Measurements from ENCODE around the gene PBX2. TPM values are rescaled to one million over a fixed set of nuclear protein-coding genes. Genes with fewer than 3 reads are reported as not detected.
"Not testable (repeated sequence)": the region's sequence is repeated elsewhere in the genome, so short reads cannot be mapped to it uniquely, and the experiment has no call there.

PBX2 gene
- total and polyA plus RNA-seq, 4 experiments from 2014 or later, result 0.57 to 192 (median 94.7) TPM

- Histone ChIP-seq H3K27me3 (ENCODE audit: insufficient read depth, low read length) (no peaks in the 10 kb centered on the region), H3K27ac (ENCODE audit: low read depth, low read length) (no peak overlapping the region), H3K9me3 (ENCODE audit: control insufficient read depth in 1 of 2, low read length in 2 of 2) (no peaks in the 10 kb centered on the region), H3K4me1 (ENCODE audit: insufficient read depth, low read length) (no peaks in the 10 kb centered on the region), H3K36me3 (ENCODE audit: insufficient read depth, low read length) (no peaks in the 10 kb centered on the region), H3K4me3 (ENCODE audit: low read length in 2 of 2) (no peak overlapping the region)
- intact Hi-C loops (cut with micrococcal nuclease), result no loop called here
- Mint-ChIP-seq H3K9me3 (no peaks in the 10 kb centered on the region), H3K4me3 (no peak overlapping the region), H3K27ac (peak overlapping the region in 1 of 7 donors; percentile 6), H3K4me1 (peaks cover 0 to 6% (median 0%) of the 10 kb centered on the region in 4 donors), H3K36me3 (no peaks in the 10 kb centered on the region), H3K27me3 (no peaks in the 10 kb centered on the region)
- ChIA-PET POLR2A (ENCODE audit: partially characterized antibody) (interaction anchor here (1.4 kb wide), 1 partner anchor 18 kb away, joined by 3 read pairs; no protein-coding TSS in a partner anchor), CTCF (ENCODE audit: partially characterized antibody) (no interaction called here)
- DNase-seq, result no peak
Measured at GRCh38 chr6:32213649-32214048, 23.6 kb upstream of the PBX2 start.

- ChIA-PET POLR2A (ENCODE audit: partially characterized antibody) (interaction anchor here (1.4 kb wide), 1 partner anchor 17 kb away, joined by 3 read pairs; no protein-coding TSS in a partner anchor), CTCF (ENCODE audit: partially characterized antibody) (no interaction called here)
- Histone ChIP-seq H3K36me3 (ENCODE audit: insufficient read depth, low read length) (no peaks in the 10 kb centered on the region), H3K4me1 (ENCODE audit: insufficient read depth, low read length) (no peaks in the 10 kb centered on the region), H3K27me3 (ENCODE audit: insufficient read depth, low read length) (no peaks in the 10 kb centered on the region), H3K4me3 (ENCODE audit: low read length in 2 of 2) (no peak overlapping the region), H3K9me3 (ENCODE audit: control insufficient read depth in 1 of 2, low read length in 2 of 2) (no peaks in the 10 kb centered on the region), H3K27ac (ENCODE audit: low read depth, low read length) (no peak overlapping the region)
- Mint-ChIP-seq H3K4me1 (peaks cover 0 to 6% (median 0%) of the 10 kb centered on the region in 4 donors), H3K4me3 (no peak overlapping the region), H3K9me3 (no peaks in the 10 kb centered on the region), H3K36me3 (no peaks in the 10 kb centered on the region), H3K27me3 (no peaks in the 10 kb centered on the region), H3K27ac (peak overlapping the region in 4 of 7 donors; percentile 23 to 52 (median 37))
- intact Hi-C loops (cut with micrococcal nuclease), result no loop called here
- no peak for DNase-seq
Measured at GRCh38 chr6:32212076-32212760, 22.2 kb upstream of the PBX2 start.

- H3K4me3 Mint-ChIP-seq; H3K4me3 ChIP-seq (ENCODE audit: low read length in 2 of 2); H3K36me3 Mint-ChIP-seq; intact Hi-C loops (cut with micrococcal nuclease); H3K36me3 ChIP-seq (ENCODE audit: insufficient read depth, low read length); H3K4me1 ChIP-seq (ENCODE audit: insufficient read depth, low read length); H3K27ac ChIP-seq (ENCODE audit: low read depth, low read length); H3K9me3 Mint-ChIP-seq; H3K9me3 ChIP-seq (ENCODE audit: control insufficient read depth in 1 of 2, low read length in 2 of 2); H3K27me3 ChIP-seq (ENCODE audit: insufficient read depth, low read length); CTCF ChIA-PET (ENCODE audit: partially characterized antibody); H3K4me1 Mint-ChIP-seq; H3K27me3 Mint-ChIP-seq; POLR2A ChIA-PET (ENCODE audit: partially characterized antibody); DNase-seq: not testable (repeated sequence)
- peak overlapping the region in 1 of 7 donors; percentile 52 for H3K27ac Mint-ChIP-seq
Measured at GRCh38 chr6:32211432-32211831, 21.4 kb upstream of the PBX2 start.

- CTCF ChIA-PET (ENCODE audit: partially characterized antibody), result no interaction called here
- Mint-ChIP-seq H3K36me3 (no peaks in the 10 kb centered on the region), H3K27me3 (no peaks in the 10 kb centered on the region), H3K4me3 (no peak overlapping the region), H3K9me3 (no peaks in the 10 kb centered on the region), H3K4me1 (peaks cover 0 to 6% (median 0%) of the 10 kb centered on the region in 4 donors), H3K27ac (peak overlapping the region in 4 of 7 donors; percentile 60 to 79 (median 68))
- DNase-seq, result no peak
- no peak overlapping the region for H3K27ac ChIP-seq (ENCODE audit: low read depth, low read length)
- POLR2A ChIA-PET (ENCODE audit: partially characterized antibody), result no interaction called here
- no peaks in the 10 kb centered on the region for H3K9me3 ChIP-seq (ENCODE audit: control insufficient read depth in 1 of 2, low read length in 2 of 2)
- H3K36me3 ChIP-seq (ENCODE audit: insufficient read depth, low read length), result no peaks in the 10 kb centered on the region
- no peaks in the 10 kb centered on the region for H3K4me1 ChIP-seq (ENCODE audit: insufficient read depth, low read length)
- no peaks in the 10 kb centered on the region for H3K27me3 ChIP-seq (ENCODE audit: insufficient read depth, low read length)
- intact Hi-C loops (cut with micrococcal nuclease), result no loop called here
- H3K4me3 ChIP-seq (ENCODE audit: low read length in 2 of 2), result no peak overlapping the region
Measured at GRCh38 chr6:32210191-32210601, 20.2 kb upstream of the PBX2 start.

GRCh38 chr6:32208996-32209395, 19.0 kb upstream of the PBX2 start:
- peaks cover 0 to 3% of the 10 kb centered on the region in 2 donors for H3K36me3 Mint-ChIP-seq
- Histone ChIP-seq H3K4me1 (ENCODE audit: insufficient read depth, low read length) (no peaks in the 10 kb centered on the region), H3K27me3 (ENCODE audit: insufficient read depth, low read length) (no peaks in the 10 kb centered on the region), H3K36me3 (ENCODE audit: insufficient read depth, low read length) (no peaks in the 10 kb centered on the region), H3K9me3 (ENCODE audit: control insufficient read depth in 1 of 2, low read length in 2 of 2) (no peaks in the 10 kb centered on the region), H3K4me3 (ENCODE audit: low read length in 2 of 2) (no peak overlapping the region), H3K27ac (ENCODE audit: low read depth, low read length) (no peak overlapping the region)
- intact Hi-C loops (cut with micrococcal nuclease), result no loop called here
- no peak for DNase-seq
- peak overlapping the region in 1 of 7 donors; percentile 36 for H3K27ac Mint-ChIP-seq
- H3K9me3 Mint-ChIP-seq, result no peaks in the 10 kb centered on the region
- H3K27me3 Mint-ChIP-seq, result peaks cover 0 to 4% of the 10 kb centered on the region in 2 donors
- H3K4me3 Mint-ChIP-seq, result no peak overlapping the region
- ChIA-PET POLR2A (ENCODE audit: partially characterized antibody) (no interaction called here), CTCF (ENCODE audit: partially characterized antibody) (no interaction called here)
- no peaks in the 10 kb centered on the region for H3K4me1 Mint-ChIP-seq

GRCh38 chr6:32204268-32204715, 14.3 kb upstream of the PBX2 start:
- Histone ChIP-seq H3K9me3 (ENCODE audit: control insufficient read depth in 1 of 2, low read length in 2 of 2) (no peaks in the 10 kb centered on the region), H3K27me3 (ENCODE audit: insufficient read depth, low read length) (no peaks in the 10 kb centered on the region), H3K27ac (ENCODE audit: low read depth, low read length) (no peak overlapping the region), H3K4me1 (ENCODE audit: insufficient read depth, low read length) (no peaks in the 10 kb centered on the region), H3K36me3 (ENCODE audit: insufficient read depth, low read length) (no peaks in the 10 kb centered on the region), H3K4me3 (ENCODE audit: low read length in 2 of 2) (no peak overlapping the region)
- POLR2A ChIA-PET (ENCODE audit: partially characterized antibody), result interaction anchor here (1.6 to 1.7 kb wide), 2 partner anchors 9 to 14 kb away, joined by 5 to 10 read pairs; partner anchors contain the start of gene PBX2
- H3K4me1 Mint-ChIP-seq, result no peaks in the 10 kb centered on the region
- DNase-seq, result no peak
- peak overlapping the region in 1 of 7 donors; percentile 74 for H3K27ac Mint-ChIP-seq
- H3K36me3 Mint-ChIP-seq, result peaks cover 0 to 3% of the 10 kb centered on the region in 2 donors
- H3K4me3 Mint-ChIP-seq, result no peak overlapping the region
- no peaks in the 10 kb centered on the region for H3K9me3 Mint-ChIP-seq
- H3K27me3 Mint-ChIP-seq, result peaks cover 0 to 8% of the 10 kb centered on the region in 2 donors
- intact Hi-C loops (cut with micrococcal nuclease), result no loop called here
- CTCF ChIA-PET (ENCODE audit: partially characterized antibody), result interaction anchor here (1.3 kb wide), 1 partner anchor 41 kb away, joined by 5 read pairs; no protein-coding TSS in a partner anchor

GRCh38 chr6:32203426-32204267, 13.6 kb upstream of the PBX2 start:
- Mint-ChIP-seq H3K4me3 (no peak overlapping the region), H3K9me3 (no peaks in the 10 kb centered on the region), H3K27me3 (peaks cover 0 to 8% of the 10 kb centered on the region in 2 donors), H3K4me1 (no peaks in the 10 kb centered on the region), H3K27ac (no peak overlapping the region), H3K36me3 (peaks cover 0 to 3% of the 10 kb centered on the region in 2 donors)
- DNase-seq, result no peak
- CTCF ChIA-PET (ENCODE audit: partially characterized antibody), result no interaction called here
- no peaks in the 10 kb centered on the region for H3K4me1 ChIP-seq (ENCODE audit: insufficient read depth, low read length)
- H3K27ac ChIP-seq (ENCODE audit: low read depth, low read length), result no peak overlapping the region
- no peaks in the 10 kb centered on the region for H3K9me3 ChIP-seq (ENCODE audit: control insufficient read depth in 1 of 2, low read length in 2 of 2)
- H3K36me3 ChIP-seq (ENCODE audit: insufficient read depth, low read length), result no peaks in the 10 kb centered on the region
- H3K27me3 ChIP-seq (ENCODE audit: insufficient read depth, low read length), result no peaks in the 10 kb centered on the region
- intact Hi-C loops (cut with micrococcal nuclease), result no loop called here
- H3K4me3 ChIP-seq (ENCODE audit: low read length in 2 of 2), result no peak overlapping the region
- POLR2A ChIA-PET (ENCODE audit: partially characterized antibody), result interaction anchor here (1.6 to 1.7 kb wide), 2 partner anchors 8 to 13 kb away, joined by 5 to 10 read pairs; partner anchors contain the start of gene PBX2

Data from CD4-positive, alpha-beta memory T cell (primary cell).